B cell (primary cell): ENCODE results near the gene ZBTB47. TPM values are rescaled to one million over a fixed set of nuclear protein-coding genes. Genes with fewer than 3 reads are reported as not detected.

Experiments used
- ATAC-seq: fragments of 200-7000 bp; cut with Tn5 transposase; one replicate; pipeline ENCODE4 v1.10.0; 2021; ENCODE audit warnings: low read depth, mild to moderate bottlenecking, moderate number of reproducible peaks, moderate library complexity
- CTCF ChIA-PET: fragments of 350-600 bp; sonication (Branson Sonifier 250); formaldehyde crosslinking; loops from one replicate; lab custom pipeline; 2021; ENCODE audit warnings: antibody characterized with exemption, inconsistent platforms; lab: Charles Lee
- POLR2A ChIA-PET: fragments of 350-600 bp; sonication (Branson Sonifier 250); formaldehyde crosslinking; loops from one replicate; lab custom pipeline; 2021; ENCODE audit warnings: antibody characterized with exemption; lab: Charles Lee
- DNase-seq: peaks from one replicate; pipeline ENCODE4 v3.0.0; 2013
- H2AFZ ChIP-seq: 2 replicates; pipeline ENCODE4 v1.6.1; 2012; ENCODE audit warnings: mild to moderate bottlenecking, low read depth, low read length; ENCODE audit not compliant: insufficient read depth, poor library complexity, severe bottlenecking
- H3K27ac ChIP-seq, 2 donors: 1 replicate in 1 of 2; 2 replicates in 1 of 2; pipeline ENCODE4 v1.5.1; 2012 to 2013; ENCODE audit warnings: low read length in 2 of 2, mild to moderate bottlenecking in 2 of 2, moderate library complexity in 1 of 2
- H3K27me3 ChIP-seq, 4 experiments: fragments of 200-600 bp in 1 of 4; sonication (generic) in 1 of 4; replicated peaks in 1 of 4; 1 replicate in 2 of 4; 2 replicates in 2 of 4; pipeline versions ENCODE4 v1.6.1 to v1.7.0; 2013 to 2016; ENCODE audit warnings: low read length in 3 of 4, mild to moderate bottlenecking in 2 of 4, mixed read lengths in 1 of 4, moderate library complexity in 1 of 4; ENCODE audit not compliant: insufficient read depth in 4 of 4, control insufficient read depth in 3 of 4; ENCODE audit errors: control extremely low read depth in 1 of 4
- H3K36me3 ChIP-seq, 2 experiments: replicated peaks in 1 of 2; 1 replicate in 1 of 2; 2 replicates in 1 of 2; pipeline versions ENCODE4 v1.6.1 to v1.7.1; 2013; ENCODE audit warnings: low read length in 1 of 2; ENCODE audit not compliant: insufficient read depth in 2 of 2, control insufficient read depth in 1 of 2; ENCODE audit errors: control extremely low read depth in 1 of 2, extremely low read depth in 1 of 2
- H3K4me1 ChIP-seq, 2 donors: fragments of 200-600 bp in 1 of 2; sonication (generic) in 1 of 2; 1 replicate in 1 of 2; 2 replicates in 1 of 2; pipeline versions ENCODE4 v1.5.1 to v1.6.1; 2013 to 2017; ENCODE audit warnings: low read length in 2 of 2; ENCODE audit not compliant: control insufficient read depth in 2 of 2, insufficient read depth in 2 of 2
- H3K4me2 ChIP-seq: replicated peaks from 2 replicates; pipeline ENCODE3; 2012; ENCODE audit warnings: mild to moderate bottlenecking, low read depth, low read length; ENCODE audit not compliant: poor library complexity, severe bottlenecking
- H3K4me3 ChIP-seq, 5 experiments: fragments of 200-600 bp in 1 of 5; sonication (generic) in 1 of 5; 1 replicate in 3 of 5; 2 replicates in 2 of 5; pipeline versions ENCODE4 v1.5.1 to v1.7.0; 2011 to 2016; ENCODE audit warnings: low read length in 4 of 5, mild to moderate bottlenecking in 4 of 5, low read depth in 2 of 5, control low read depth in 1 of 5, moderate library complexity in 1 of 5; ENCODE audit not compliant: insufficient read depth in 1 of 5; ENCODE audit errors: control extremely low read depth in 1 of 5, extremely low read depth in 1 of 5
- H3K79me2 ChIP-seq: fragments of 200-600 bp; sonication (generic); one replicate; pipeline ENCODE4 v1.6.0; 2016; ENCODE audit warnings: low read length; ENCODE audit not compliant: control insufficient read depth, insufficient read depth
- H3K9ac ChIP-seq: fragments of 200-600 bp; sonication (generic); 2 replicates; pipeline ENCODE4 v1.6.1; 2017; ENCODE audit warnings: mild to moderate bottlenecking, low read length, moderate library complexity
- H3K9me3 ChIP-seq, 3 donors: one replicate each; pipeline versions ENCODE4 v1.6.1 to v1.7.1; 2013; ENCODE audit warnings: low read length in 2 of 3; ENCODE audit not compliant: control insufficient read depth in 2 of 3, insufficient read depth in 1 of 3; ENCODE audit errors: control extremely low read depth in 1 of 3
- H4K20me1 ChIP-seq: 2 replicates; pipeline ENCODE4 v1.6.0; 2012; ENCODE audit warnings: mild to moderate bottlenecking, low read length; ENCODE audit not compliant: insufficient read depth, control insufficient read depth, poor library complexity, severe bottlenecking
- H3K27ac Mint-ChIP-seq: one replicate; pipeline ENCODE4 v1.8.0; 2021; ENCODE audit warnings: mixed read lengths
- H3K27me3 Mint-ChIP-seq: one replicate; pipeline ENCODE4 v1.8.0; 2021; ENCODE audit warnings: mixed read lengths
- H3K4me1 Mint-ChIP-seq: one replicate; pipeline ENCODE4 v1.8.0; 2021; ENCODE audit warnings: mixed read lengths
- H3K4me3 Mint-ChIP-seq: one replicate; pipeline ENCODE4 v1.8.0; 2021; ENCODE audit warnings: mixed read lengths
- H3K9me3 Mint-ChIP-seq: one replicate; pipeline ENCODE4 v1.8.0; 2022; ENCODE audit warnings: mixed read lengths; ENCODE audit not compliant: insufficient read depth
- CTCF ChIP-seq: fragments of 200-600 bp; IDR thresholded peaks from one replicate; pipeline ENCODE4 v1.8.0; 2022; ENCODE audit warnings: antibody characterized with exemption, mild to moderate bottlenecking
- EZH2 ChIP-seq: IDR thresholded peaks from 2 replicates; pipeline ENCODE4 v1.6.1; 2012; ENCODE audit warnings: borderline replicate concordance, low read depth, mild to moderate bottlenecking, moderate library complexity, low read length; ENCODE audit not compliant: insufficient read depth, poor library complexity, severe bottlenecking
- WGBS: methylation state at CpG from one replicate; pipeline ENCODE4 v1.1.5; 2013; ENCODE audit warnings: missing lambda C conversion rate; ENCODE audit not compliant: insufficient coverage; 5-methylcytosine and 5-hydroxymethylcytosine counted together
- intact Hi-C: fragments of 100-400 bp; cut with micrococcal nuclease; formaldehyde crosslinking; loops from one replicate; pipeline ENCODE4 v1.10.0; 2022
- polyA plus RNA-seq: library from polyadenylated mRNA; depleted of rRNA; stranded (reverse); fragments of >200 nt; gene quantifications from 2 replicates; pipeline ENCODE4 v1.2.3, GENCODE V29; 2012
- total RNA-seq, 2 donors: library from RNA; stranded (reverse); fragments of 120-200 nt in 1 of 2; gene quantifications; 1 replicate in 1 of 2; 2 replicates in 1 of 2; pipeline versions ENCODE4 v1.2.3 to v1.2.4, GENCODE V29; 2013 to 2022

ZBTB47 gene
- total and polyA plus RNA-seq, 2 donors (not counting 1 experiment from before 2014, with no cell fraction given): 0.34 to 1.6 TPM

- DNase-seq (no peak), ATAC-seq (no peak)
- Histone ChIP-seq H3K27ac (no peak overlapping the region), H4K20me1 (no peaks in the 10 kb centered on the region), H3K4me1 (peaks cover 25 to 30% of the 10 kb centered on the region in 2 donors), H3K79me2 (no peaks in the 10 kb centered on the region), H3K4me3 (no peak overlapping the region), H2AFZ (peak overlapping the region; percentile 20), H3K36me3 (peaks cover 0 to 12% of the 10 kb centered on the region in 2 experiments), H3K4me2 (peak overlapping the region; percentile 28), H3K27me3 (peaks cover 0 to 21% (median 1%) of the 10 kb centered on the region in 4 experiments), H3K9me3 (peaks cover 0 to 4% (median 0%) of the 10 kb centered on the region in 3 donors), H3K9ac (no peak overlapping the region)
- TF ChIP-seq CTCF (no peak), EZH2 (no peak)
- Mint-ChIP-seq H3K4me1 (peaks cover 21% of the 10 kb centered on the region), H3K4me3 (peak overlapping the region; percentile 5), H3K9me3 (no peaks in the 10 kb centered on the region), H3K27ac (peak overlapping the region; percentile 17), H3K27me3 (peaks cover 7% of the 10 kb centered on the region)
- ChIA-PET POLR2A (interaction anchor here (0.7 to 0.9 kb wide), 2 partner anchors 10 to 61 kb away, joined by 3 read pairs; no protein-coding TSS in a partner anchor), CTCF (interaction anchor here (1.0 to 1.4 kb wide), 7 partner anchors 10 to 106 kb away, joined by 3 to 5 read pairs (median 3); no protein-coding TSS in a partner anchor)
- 15% methylated on average over 1 of the region's 1 CpG for WGBS
- intact Hi-C loops: no loop called here
Observed at GRCh38 chr3:42652251-42652610, 1.3 kb upstream of the ZBTB47 start.

GRCh38 chr3:42652611-42653302 is 740 bp upstream of the ZBTB47 start:
- H3K9me3 Mint-ChIP-seq: no peaks in the 10 kb centered on the region
- peak; percentile 46 for ATAC-seq
- H3K4me1 ChIP-seq: peaks cover 25 to 30% of the 10 kb centered on the region in 2 donors
- H4K20me1 ChIP-seq: no peaks in the 10 kb centered on the region
- peaks cover 0 to 21% (median 1%) of the 10 kb centered on the region in 4 experiments for H3K27me3 ChIP-seq
- H3K27ac ChIP-seq: no peak overlapping the region
- intact Hi-C loops: no loop called here
- H3K4me3 Mint-ChIP-seq: peak overlapping the region; percentile 86
- H3K4me2 ChIP-seq: peak overlapping the region; percentile 28
- ChIA-PET CTCF (interaction anchor here (1.0 to 1.4 kb wide), 6 partner anchors 11 to 107 kb away, joined by 3 to 5 read pairs (median 4); no protein-coding TSS in a partner anchor), POLR2A (interaction anchor here (0.7 to 0.9 kb wide), 2 partner anchors 10 to 61 kb away, joined by 3 read pairs; no protein-coding TSS in a partner anchor)
- no peak overlapping the region for H3K9ac ChIP-seq
- DNase-seq: peak; percentile 37
- H3K27ac Mint-ChIP-seq: peak overlapping the region; percentile 41
- H3K27me3 Mint-ChIP-seq: peaks cover 7% of the 10 kb centered on the region
- peaks cover 0 to 4% (median 0%) of the 10 kb centered on the region in 3 donors for H3K9me3 ChIP-seq
- TF ChIP-seq EZH2 (no peak), CTCF (no peak)
- H3K4me1 Mint-ChIP-seq: peaks cover 21% of the 10 kb centered on the region
- H2AFZ ChIP-seq: peak overlapping the region; percentile 20
- H3K4me3 ChIP-seq: no peak overlapping the region
- 31% methylated on average over 5 of the region's 7 CpGs for WGBS
- H3K79me2 ChIP-seq: no peaks in the 10 kb centered on the region
- peaks cover 0 to 7% of the 10 kb centered on the region in 2 experiments for H3K36me3 ChIP-seq
